Esophagus squamous epithelium (tissue), 5 donors: ENCODE data around the gene CRABP2. TPM values are rescaled to one million over a fixed set of nuclear protein-coding genes. Genes with fewer than 3 reads are reported as not detected.

ENCODE experiments used
- DNase-seq: peaks from one replicate; lab custom pipeline; 2025; lab: John Stamatoyannopoulos, UW
- H3K27ac ChIP-seq, 4 donors: fragments of 200-600 bp; sonication (generic); one replicate each; pipeline ENCODE4 v1.5.1; 2016 to 2019; ENCODE audit warnings: mild to moderate bottlenecking in 1 of 4
- H3K27me3 ChIP-seq, 4 donors: fragments of 200-600 bp; sonication (generic); 1 replicate in 3 of 4; 2 replicates in 1 of 4; pipeline versions ENCODE4 v1.5.1 to v1.6.0; 2017 to 2021; ENCODE audit warnings: antibody characterized with exemption in 1 of 4
- H3K36me3 ChIP-seq, 3 donors: fragments of 200-600 bp; sonication (generic); one replicate each; pipeline ENCODE4 v1.5.1; 2016 to 2019
- H3K4me1 ChIP-seq, 3 donors: fragments of 200-600 bp; sonication (generic); one replicate each; pipeline ENCODE4 v1.5.1; 2017 to 2019
- H3K4me3 ChIP-seq, 4 donors: fragments of 200-600 bp; sonication (generic); 1 replicate in 3 of 4; 2 replicates in 1 of 4; pipeline ENCODE4 v1.5.1; 2016 to 2019; ENCODE audit warnings: mild to moderate bottlenecking in 2 of 4, moderate library complexity in 1 of 4
- H3K9me3 ChIP-seq, 3 donors: fragments of 200-600 bp; sonication (generic); one replicate each; pipeline ENCODE4 v1.5.1; 2016 to 2019
- POLR2A ChIP-seq, 4 donors: fragments of 450-650 bp; IDR thresholded peaks; one replicate each; pipeline ENCODE4 v1.6.1; 2017; ENCODE audit warnings: antibody characterized with exemption in 4 of 4, mild to moderate bottlenecking in 4 of 4, moderate library complexity in 3 of 4
- WGBS, 2 donors: methylation state at CpG; one replicate each; pipeline ENCODE4 v1.1.5; 2018; 5-methylcytosine and 5-hydroxymethylcytosine counted together
- intact Hi-C: fragments of 100-400 bp; cut with DNase I; formaldehyde crosslinking; loops from one replicate; pipeline ENCODE4 v1.15.0; 2022
- total RNA-seq, 4 donors: library from RNA; depleted of rRNA; stranded (reverse); fragments of >200 nt; gene quantifications; one replicate each; pipeline ENCODE4 v1.1.0, GENCODE V29; 2016
- TF ChIP-seq, protein P1 (sequence below), 6 experiments: fragments of 450-650 bp in 4 of 6; fragments of 200-600 bp in 2 of 6; sonication (generic) in 2 of 6; IDR thresholded peaks; one replicate each; pipeline ENCODE4 v1.5.1; 2016 to 2019; ENCODE audit warnings: antibody characterized with exemption in 6 of 6, mild to moderate bottlenecking in 4 of 6, moderate library complexity in 4 of 6
- donor health status: DM: yes; HTN: yes; CAD: no.

Gene CRABP2
- total RNA-seq, 4 donors from 2014 or later: 149 to 916 (median 441) TPM

DNA sequence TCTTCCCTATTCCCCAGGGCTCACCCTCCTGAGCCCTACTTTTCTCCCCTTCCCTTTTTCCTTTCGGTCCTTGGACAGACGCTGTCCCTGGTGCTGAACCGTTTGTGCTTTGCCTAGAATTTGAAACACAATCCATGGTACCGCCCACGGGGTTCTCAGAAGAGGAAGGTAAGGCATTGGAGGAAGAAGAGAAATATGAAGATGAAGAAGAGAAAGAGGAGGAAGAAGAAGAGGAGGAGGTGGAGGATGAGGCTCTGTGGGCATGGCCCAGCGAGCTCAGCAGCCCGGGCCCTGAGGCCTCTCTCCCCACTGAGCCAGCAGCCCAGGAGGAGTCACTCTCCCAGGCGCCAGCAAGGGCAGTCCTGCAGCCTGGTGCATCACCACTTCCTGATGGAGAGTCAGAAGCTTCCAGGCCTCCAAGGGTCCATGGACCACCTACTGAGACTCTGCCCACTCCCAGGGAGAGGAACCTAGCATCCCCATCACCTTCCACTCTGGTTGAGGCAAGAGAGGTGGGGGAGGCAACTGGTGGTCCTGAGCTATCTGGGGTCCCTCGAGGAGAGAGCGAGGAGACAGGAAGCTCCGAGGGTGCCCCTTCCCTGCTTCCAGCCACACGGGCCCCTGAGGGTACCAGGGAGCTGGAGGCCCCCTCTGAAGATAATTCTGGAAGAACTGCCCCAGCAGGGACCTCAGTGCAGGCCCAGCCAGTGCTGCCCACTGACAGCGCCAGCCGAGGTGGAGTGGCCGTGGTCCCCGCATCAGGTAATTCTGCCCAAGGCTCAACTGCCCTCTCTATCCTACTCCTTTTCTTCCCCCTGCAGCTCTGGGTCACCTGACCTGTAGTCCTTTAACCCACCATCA, 53.0 kb downstream of the CRABP2 start:
- DNase-seq: no peak
- Histone ChIP-seq H3K9me3 (no peaks in the 10 kb centered on the region), H3K27me3 (peaks cover 0 to 99% (median 0%) of the 10 kb centered on the region in 4 donors), H3K4me3 (no peak overlapping the region), H3K4me1 (peaks cover 9 to 13% (median 9%) of the 10 kb centered on the region in 3 donors), H3K36me3 (no peaks in the 10 kb centered on the region), H3K27ac (no peak overlapping the region)
- intact Hi-C loops: no loop called here
- TF ChIP-seq POLR2A (IDR thresholded peaks at IDR 0.05): no peak
- TF ChIP-seq, protein P1, sequence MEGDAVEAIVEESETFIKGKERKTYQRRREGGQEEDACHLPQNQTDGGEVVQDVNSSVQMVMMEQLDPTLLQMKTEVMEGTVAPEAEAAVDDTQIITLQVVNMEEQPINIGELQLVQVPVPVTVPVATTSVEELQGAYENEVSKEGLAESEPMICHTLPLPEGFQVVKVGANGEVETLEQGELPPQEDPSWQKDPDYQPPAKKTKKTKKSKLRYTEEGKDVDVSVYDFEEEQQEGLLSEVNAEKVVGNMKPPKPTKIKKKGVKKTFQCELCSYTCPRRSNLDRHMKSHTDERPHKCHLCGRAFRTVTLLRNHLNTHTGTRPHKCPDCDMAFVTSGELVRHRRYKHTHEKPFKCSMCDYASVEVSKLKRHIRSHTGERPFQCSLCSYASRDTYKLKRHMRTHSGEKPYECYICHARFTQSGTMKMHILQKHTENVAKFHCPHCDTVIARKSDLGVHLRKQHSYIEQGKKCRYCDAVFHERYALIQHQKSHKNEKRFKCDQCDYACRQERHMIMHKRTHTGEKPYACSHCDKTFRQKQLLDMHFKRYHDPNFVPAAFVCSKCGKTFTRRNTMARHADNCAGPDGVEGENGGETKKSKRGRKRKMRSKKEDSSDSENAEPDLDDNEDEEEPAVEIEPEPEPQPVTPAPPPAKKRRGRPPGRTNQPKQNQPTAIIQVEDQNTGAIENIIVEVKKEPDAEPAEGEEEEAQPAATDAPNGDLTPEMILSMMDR (IDR thresholded peaks at IDR 0.05): no peak
- WGBS, 2 donors: 36 to 65% methylated on average over 7 to 12 of the region's 16 CpGs

Other genes starting within 250 kb of the CRABP2 start
- 10 to 100 TPM in 3 of 4 donors, 1 to 10 TPM in 1; 9.1 to 30.1 (median 12.1) TPM for gene MEF2D, start 204.8 kb downstream of the CRABP2 start, total RNA-seq
- 10 to 100 TPM in 1 of 4 donors, 1 to 10 TPM in 3; 7.1 to 12.8 (median 8.6) TPM for gene IQGAP3, start 133.0 kb downstream of the CRABP2 start, total RNA-seq
- not detected for gene TTC24, start 125.9 kb downstream of the CRABP2 start, total RNA-seq
- 10 to 100 TPM; 36.5 to 64.4 (median 52.8) TPM for gene NAXE, start 113.8 kb downstream of the CRABP2 start, total RNA-seq
- gene GPATCH4, start 104.1 kb downstream of the CRABP2 start, total RNA-seq: 10 to 100 TPM; 14.0 to 41.8 (median 25.0) TPM
- gene HAPLN2, start 86.2 kb downstream of the CRABP2 start, total RNA-seq: under 1 TPM in 1 of 4 donors, not detected in 3; 0.18 TPM
- not detected for gene BCAN, start 63.5 kb downstream of the CRABP2 start, total RNA-seq
- gene NES, start 28.2 kb downstream of the CRABP2 start, total RNA-seq: 1 to 10 TPM; 3.5 to 8.0 (median 5.4) TPM
- gene METTL25B, start 22.9 kb upstream of the CRABP2 start, total RNA-seq: 10 to 100 TPM in 3 of 4 donors, 1 to 10 TPM in 1; 9.7 to 44.9 (median 17.6) TPM
- 10 to 100 TPM; 22.3 to 32.8 (median 28.4) TPM for gene ISG20L2, start 23.2 kb upstream of the CRABP2 start, total RNA-seq
- 10 to 100 TPM; 39.5 to 45.8 (median 42.3) TPM for gene MRPL24, start 35.5 kb upstream of the CRABP2 start, total RNA-seq
- gene HDGF, start 46.1 kb upstream of the CRABP2 start, total RNA-seq: 100 to 1,000 TPM; 180 to 278 (median 236) TPM
- gene PRCC, start 62.0 kb upstream of the CRABP2 start, total RNA-seq: 10 to 100 TPM; 35.6 to 42.6 (median 38.3) TPM
- 1 to 10 TPM in 2 of 4 donors, under 1 TPM in 1, not detected in 1; 0.32 to 2.0 (median 1.7) TPM for gene SH2D2A, start 111.3 kb upstream of the CRABP2 start, total RNA-seq
- gene INSRR, start 153.5 kb upstream of the CRABP2 start, total RNA-seq: not detected
- gene NTRK1, start 155.3 kb upstream of the CRABP2 start, total RNA-seq: under 1 TPM in 2 of 4 donors, not detected in 2; 0.09 to 0.57 TPM
- gene PEAR1, start 188.1 kb upstream of the CRABP2 start, total RNA-seq: 1 to 10 TPM; 1.1 to 4.6 (median 2.7) TPM
- gene LRRC71, start 215.0 kb upstream of the CRABP2 start, total RNA-seq: not detected